GM19455 (cell line): ENCODE results near the gene RAB11B.
"Not testable (repeated sequence)": the region's sequence is repeated elsewhere in the genome, so short reads cannot be mapped to it uniquely, and the experiment has no call there.

ENCODE experiments used
- ATAC-seq: cut with Tn5 transposase; IDR thresholded peaks from one replicate; pipeline ENCODE4 v1.9.1; 2021; ENCODE audit not compliant: unreplicated experiment

Gene RAB11B

GRCh38 chr19:8425331-8425730 is 35.2 kb downstream of the RAB11B start:
- not testable (repeated sequence) for ATAC-seq

DNA sequence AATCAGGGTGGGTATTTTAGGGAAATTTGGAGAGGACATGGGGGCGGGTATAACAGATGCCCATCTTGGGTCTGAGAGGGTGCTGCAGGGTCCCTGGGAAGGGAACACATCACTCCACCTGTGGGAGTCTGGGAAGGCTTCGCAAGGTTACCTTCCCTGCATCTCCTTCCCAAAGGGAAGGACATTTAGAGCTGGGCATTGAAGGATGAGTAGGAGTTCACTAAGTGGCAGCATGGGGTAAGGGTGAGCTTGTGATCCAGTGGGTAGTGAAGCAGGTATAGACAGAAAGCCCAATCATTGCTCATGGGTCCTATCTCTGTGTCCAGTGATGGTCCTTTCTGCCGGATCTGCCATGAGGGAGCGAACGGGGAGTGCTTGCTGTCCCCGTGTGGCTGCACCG is 36.1 kb downstream of the RAB11B start:
- ATAC-seq, result no peak

DNA sequence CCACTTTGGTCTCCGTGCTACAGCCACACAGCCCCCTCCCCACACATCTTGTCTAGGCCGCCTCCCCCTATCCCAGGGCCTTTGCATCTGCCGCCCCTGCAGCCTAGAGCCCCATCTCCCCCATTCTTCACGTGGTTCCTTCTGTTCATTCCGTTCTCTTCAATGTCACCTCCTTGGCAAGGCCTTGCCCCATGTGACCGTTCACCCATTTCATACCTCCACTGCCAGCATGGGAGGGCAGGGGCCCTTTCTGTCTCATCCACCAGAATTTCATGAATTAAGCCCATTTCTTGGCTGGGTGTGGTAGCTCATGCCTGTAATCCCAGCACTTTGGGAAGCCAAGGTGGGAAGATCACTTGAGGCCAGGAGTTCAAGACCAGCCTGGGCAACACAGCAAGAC is 38.9 kb downstream of the RAB11B start:
- no peak for ATAC-seq

- no peak for ATAC-seq
These were observed 39.7 kb downstream of the RAB11B start for GRCh38 chr19:8429826-8430225.

- ATAC-seq, result no peak
These were observed 40.5 kb downstream of the RAB11B start for GRCh38 chr19:8430650-8431049.

- no peak for ATAC-seq
These were observed 48.1 kb downstream of the RAB11B start for GRCh38 chr19:8438236-8438635.

DNA sequence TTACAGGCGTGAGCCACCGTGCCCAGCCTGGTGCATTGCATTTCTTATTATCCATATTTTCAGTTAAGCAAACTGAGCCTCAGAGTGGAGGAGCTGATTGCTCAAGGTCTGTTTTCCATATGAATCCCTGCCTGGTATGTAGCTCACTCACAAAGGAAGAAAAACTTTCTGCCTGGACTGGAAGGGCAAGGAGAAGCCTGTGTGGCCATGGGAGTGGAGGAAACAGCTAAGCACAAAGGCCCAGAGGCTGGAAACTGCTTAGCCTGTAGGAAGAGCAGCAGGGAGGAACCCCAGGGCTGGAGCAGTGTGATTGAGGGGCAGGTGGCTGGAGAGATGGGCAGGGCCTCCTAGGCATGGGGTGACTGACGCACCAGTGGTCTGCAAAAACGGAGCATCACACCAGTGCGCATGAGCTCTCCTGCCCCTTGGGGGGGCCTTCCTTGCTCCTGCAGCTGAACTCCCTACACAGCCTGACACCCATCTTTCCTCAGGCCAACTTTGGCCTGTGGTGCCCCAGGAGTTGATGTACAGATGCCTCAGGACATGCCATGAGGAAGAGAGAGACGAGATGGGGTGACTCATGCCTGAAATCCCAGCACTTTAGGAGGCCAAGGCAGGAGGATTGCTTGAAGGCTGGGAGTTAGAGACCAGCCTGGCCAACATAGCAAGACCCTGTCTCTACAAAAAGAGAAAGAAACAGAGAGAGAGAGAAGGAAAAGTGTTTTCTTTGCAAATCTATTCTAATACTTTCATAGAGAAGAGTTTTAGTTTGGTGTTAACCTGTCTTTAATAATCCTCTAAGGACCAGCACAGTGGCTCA is 51.8 kb downstream of the RAB11B start:
- ATAC-seq, result no peak

DNA sequence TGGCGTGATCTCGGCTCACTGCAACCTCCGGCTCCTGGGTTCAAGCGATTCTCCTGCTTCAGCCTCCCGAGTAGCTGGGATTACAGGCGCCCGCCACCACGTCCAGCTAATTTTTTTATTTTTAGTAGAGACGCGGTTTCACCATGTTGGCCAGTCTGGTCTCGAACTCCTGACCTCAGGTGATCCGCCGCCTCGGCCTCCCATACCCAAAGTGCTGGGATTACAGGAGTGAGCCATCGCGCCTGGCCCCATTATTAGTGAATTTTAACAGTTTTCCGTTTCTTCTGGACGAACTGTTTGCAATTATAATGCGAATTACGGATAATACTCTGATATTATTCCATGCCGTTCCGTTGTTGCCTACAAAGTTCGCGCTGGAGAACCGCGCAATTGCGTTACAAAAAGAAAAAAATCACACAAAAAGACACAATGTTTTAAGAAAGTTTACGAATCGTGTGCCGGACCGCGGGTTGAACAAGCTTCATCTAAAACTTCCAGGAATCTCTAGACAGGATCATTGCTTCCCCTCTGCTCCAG is 54.0 kb downstream of the RAB11B start:
- not testable (repeated sequence) for ATAC-seq

GRCh38 chr19:8444677-8445487 is 54.7 kb downstream of the RAB11B start, which contains the start of gene HNRNPM:
Gene HNRNPM (plus strand): TSS chr19:8444975. CDS start chr19:8444999, 24 bp downstream.
- ATAC-seq, result peak; percentile 79

GRCh38 chr19:8445488-8446001 is 55.4 kb downstream of the RAB11B start:
- ATAC-seq, result peak; percentile 4

DNA sequence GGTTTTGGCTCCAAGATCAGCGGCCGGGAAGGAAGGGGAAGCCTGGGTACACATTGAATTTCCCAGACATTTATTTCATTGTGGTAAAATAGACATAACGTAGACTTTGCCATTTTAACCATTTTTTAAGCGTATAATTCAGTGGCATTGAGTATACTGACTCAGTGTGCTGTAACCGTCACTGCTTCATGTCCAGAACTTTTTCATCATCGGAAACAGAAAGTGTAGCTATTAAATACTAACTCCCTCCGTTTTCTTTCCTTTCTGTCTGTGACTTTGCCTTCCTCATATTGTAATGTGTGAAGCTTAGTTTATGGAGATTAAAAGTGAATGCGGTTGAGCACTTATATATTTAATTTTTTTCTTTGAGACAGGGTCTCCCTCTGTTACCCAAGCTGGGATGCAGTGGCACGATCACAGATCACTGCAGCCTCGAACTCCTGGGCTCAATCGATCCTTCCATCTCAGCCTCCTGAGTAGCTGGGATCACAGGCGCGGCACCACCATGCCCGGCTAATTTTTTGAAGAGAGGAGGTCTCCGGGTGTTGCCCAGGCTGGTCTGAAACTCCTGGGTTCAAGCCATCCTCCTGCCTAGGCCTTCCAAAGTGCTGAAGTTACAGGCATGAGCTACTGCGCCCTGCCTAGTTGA is 56.0 kb downstream of the RAB11B start:
- no peak for ATAC-seq

GRCh38 chr19:8449830-8450229 is 59.7 kb downstream of the RAB11B start:
- no peak for ATAC-seq

DNA sequence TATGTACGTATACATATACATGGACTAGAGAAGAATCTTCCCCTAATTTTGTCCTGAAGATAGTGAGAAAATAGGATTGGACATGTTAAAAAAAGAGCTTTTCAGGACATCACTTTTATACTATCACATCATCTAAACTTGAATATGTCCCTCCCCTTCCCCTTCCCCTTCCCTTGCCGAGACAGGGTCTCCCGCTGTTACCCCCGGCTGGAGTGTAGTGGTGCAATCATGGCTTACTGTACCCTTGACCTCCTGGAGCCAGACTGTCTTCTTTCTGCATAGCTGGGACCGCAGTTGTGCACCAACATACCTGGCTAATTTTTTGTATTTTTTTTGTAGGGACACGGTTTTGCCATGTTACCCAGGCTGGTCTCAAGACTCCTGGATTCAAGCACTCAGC is 61.2 kb downstream of the RAB11B start:
- no peak for ATAC-seq

DNA sequence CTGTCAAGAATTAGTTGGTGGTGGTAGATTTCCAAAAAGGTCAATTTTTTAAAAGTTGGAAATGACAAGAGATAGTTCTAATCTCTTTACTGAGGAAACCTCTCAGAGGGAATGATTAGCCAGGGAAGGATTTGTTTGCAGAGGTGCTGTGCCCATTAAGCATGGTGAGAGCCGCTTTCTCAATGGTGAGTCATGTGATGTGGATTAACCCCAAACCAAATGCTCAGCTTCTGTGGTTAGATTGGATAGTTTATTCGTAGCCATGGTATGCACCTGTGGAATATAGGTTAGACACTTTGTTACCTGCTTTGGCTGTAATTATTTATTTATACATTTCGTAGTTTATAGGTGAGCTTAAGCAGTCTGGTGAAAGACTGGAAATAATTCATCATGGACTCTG is 61.7 kb downstream of the RAB11B start:
- ATAC-seq, result no peak

DNA sequence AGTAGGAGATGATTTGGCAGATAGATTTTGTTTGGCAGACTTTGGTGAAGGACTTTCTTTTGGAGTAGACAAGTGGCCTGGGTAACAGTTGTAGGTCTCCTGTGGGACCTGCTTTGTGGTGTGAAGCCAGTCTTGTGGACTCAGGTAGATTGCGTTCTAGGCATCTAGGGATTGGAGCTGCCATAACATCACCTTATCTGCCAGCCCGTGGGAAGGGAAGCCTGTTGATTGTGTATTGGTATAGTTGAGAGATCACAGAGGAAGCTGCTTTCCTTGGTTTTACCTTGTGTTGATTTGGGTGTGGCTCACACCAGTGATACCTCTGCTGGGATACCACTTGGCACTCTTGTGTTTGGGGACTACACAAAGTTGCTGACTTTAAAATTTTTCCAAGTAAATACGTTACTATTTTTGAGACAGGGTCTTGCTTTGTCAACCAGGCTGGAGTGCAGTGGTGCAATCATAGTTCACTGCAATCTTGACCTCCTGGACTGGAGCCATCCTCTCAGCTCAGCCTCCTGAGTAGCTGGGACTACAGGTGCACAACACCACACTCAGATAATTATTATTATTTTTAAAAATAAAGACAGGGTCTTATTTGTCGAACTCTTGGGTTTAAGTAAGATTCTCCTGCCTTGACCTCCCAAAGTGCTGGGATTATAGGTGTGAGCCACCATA is 62.4 kb downstream of the RAB11B start:
- no peak for ATAC-seq

GRCh38 chr19:8453616-8454015 is 63.5 kb downstream of the RAB11B start:
- ATAC-seq, result no peak
